CD4-positive, alpha-beta T cell (primary cell): Measurements from ENCODE around the gene FSTL4. TPM values are rescaled to one million over a fixed set of nuclear protein-coding genes. Genes with fewer than 3 reads are reported as not detected.

Source experiments
- ATAC-seq: fragments of 200-7000 bp; cut with Tn5 transposase; one replicate; pipeline ENCODE4 v1.10.0; 2022; ENCODE audit warnings: mild to moderate bottlenecking; ENCODE audit not compliant: poor library complexity
- CTCF ChIA-PET: fragments of 350-600 bp; sonication (Branson Sonifier 250); formaldehyde crosslinking; loops from one replicate; lab custom pipeline; 2021; ENCODE audit warnings: antibody characterized with exemption, inconsistent platforms; lab: Charles Lee
- POLR2A ChIA-PET: fragments of 350-600 bp; sonication (Branson Sonifier 250); formaldehyde crosslinking; loops from one replicate; lab custom pipeline; 2021; ENCODE audit warnings: antibody characterized with exemption, inconsistent platforms; lab: Charles Lee
- DNase-seq, 14 experiments: peaks; one replicate each; pipeline ENCODE4 v3.0.0-alpha.2; 2013 to 2020; ENCODE audit warnings: mixed read lengths in 2 of 14
- H3K27ac ChIP-seq, 2 donors: one replicate each; pipeline versions ENCODE4 v1.5.1 to v1.7.0; 2013; ENCODE audit warnings: low read length in 2 of 2, low read depth in 1 of 2, mild to moderate bottlenecking in 1 of 2
- H3K27me3 ChIP-seq, 2 experiments: 1 replicate in 1 of 2; 2 replicates in 1 of 2; pipeline versions ENCODE4 v1.6.1 to v1.7.0; 2013; ENCODE audit warnings: low read length in 2 of 2, control low read depth in 1 of 2, mild to moderate bottlenecking in 1 of 2, moderate library complexity in 1 of 2; ENCODE audit not compliant: insufficient read depth in 2 of 2, control insufficient read depth in 1 of 2
- H3K36me3 ChIP-seq: one replicate; pipeline ENCODE4 v1.6.1; 2013; ENCODE audit warnings: low read length, control low read depth; ENCODE audit not compliant: insufficient read depth
- H3K4me1 ChIP-seq: one replicate; pipeline ENCODE4 v1.6.1; 2013; ENCODE audit warnings: low read length, control low read depth; ENCODE audit not compliant: insufficient read depth
- H3K4me3 ChIP-seq: one replicate; pipeline ENCODE4 v1.5.1; 2013; ENCODE audit warnings: mild to moderate bottlenecking, low read length, moderate library complexity
- H3K9me3 ChIP-seq, 2 experiments: 1 replicate in 1 of 2; 2 replicates in 1 of 2; pipeline versions ENCODE4 v1.6.1 to v1.7.0; 2013; ENCODE audit warnings: low read length in 2 of 2, mild to moderate bottlenecking in 2 of 2, control low read depth in 1 of 2, moderate library complexity in 1 of 2; ENCODE audit not compliant: control insufficient read depth in 1 of 2, insufficient read depth in 1 of 2
- H3K27ac Mint-ChIP-seq: one replicate; pipeline ENCODE4 v1.8.0; 2020; ENCODE audit warnings: mixed read lengths
- H3K27me3 Mint-ChIP-seq: one replicate; pipeline ENCODE4 v1.8.0; 2021; ENCODE audit warnings: mixed read lengths
- H3K36me3 Mint-ChIP-seq: one replicate; pipeline ENCODE4 v1.8.0; 2021; ENCODE audit warnings: low read depth, mixed read lengths
- H3K4me1 Mint-ChIP-seq: one replicate; pipeline ENCODE4 v1.8.0; 2021; ENCODE audit warnings: low read depth, mixed read lengths
- H3K4me3 Mint-ChIP-seq: one replicate; pipeline ENCODE4 v1.8.0; 2020; ENCODE audit warnings: mild to moderate bottlenecking, mixed read lengths
- H3K9me3 Mint-ChIP-seq: one replicate; pipeline ENCODE4 v1.8.0; 2020; ENCODE audit warnings: mixed read lengths
- CTCF ChIP-seq: fragments of 200-600 bp; IDR thresholded peaks from one replicate; pipeline ENCODE4 v1.8.0; 2022; ENCODE audit warnings: antibody characterized with exemption, mild to moderate bottlenecking
- intact Hi-C, 2 experiments: fragments of 100-400 bp; cut with DNase I in 1 of 2; cut with micrococcal nuclease in 1 of 2; formaldehyde crosslinking; loops; one replicate each; pipeline versions ENCODE4 v1.15.1 to v1.9.0; 2023 to 2025; cut with DNase I, micrococcal nuclease
- total RNA-seq, 174 experiments: library from RNA in 2 of 174; stranded (reverse) in 2 of 174; gene quantifications; one replicate each; pipeline ENCODE4 v1.2.3 and lab custom pipeline; 2021 to 2026

Gene FSTL4
- total RNA-seq, 2 experiments from 2014 or later = not detected

- H3K27ac Mint-ChIP-seq = no peak overlapping the region
- no peak overlapping the region for H3K4me3 Mint-ChIP-seq
- no peak overlapping the region for H3K27ac ChIP-seq
- CTCF ChIA-PET = no interaction called here
- peaks cover 15% of the 10 kb centered on the region for H3K4me1 Mint-ChIP-seq
- no peaks in the 10 kb centered on the region for H3K36me3 Mint-ChIP-seq
- no peaks in the 10 kb centered on the region for H3K36me3 ChIP-seq
- intact Hi-C loops = no loop called here
- DNase-seq (no peak), ATAC-seq (no peak)
- H3K27me3 Mint-ChIP-seq = no peaks in the 10 kb centered on the region
- H3K9me3 Mint-ChIP-seq = no peaks in the 10 kb centered on the region
- H3K4me3 ChIP-seq = no peak overlapping the region
- H3K4me1 ChIP-seq = peaks cover 4% of the 10 kb centered on the region
- no peaks in the 10 kb centered on the region for H3K9me3 ChIP-seq
- no peaks in the 10 kb centered on the region for H3K27me3 ChIP-seq
- no peak for TF ChIP-seq CTCF
- POLR2A ChIA-PET = no interaction called here
Measured at GRCh38 chr5:133331941-133332340, 280.4 kb downstream of the FSTL4 start.

- Histone ChIP-seq H3K36me3 (no peaks in the 10 kb centered on the region), H3K27ac (no peak overlapping the region), H3K4me1 (peaks cover 4% of the 10 kb centered on the region), H3K27me3 (no peaks in the 10 kb centered on the region), H3K4me3 (no peak overlapping the region), H3K9me3 (no peaks in the 10 kb centered on the region)
- ChIA-PET CTCF (no interaction called here), POLR2A (no interaction called here)
- Mint-ChIP-seq H3K4me3 (no peak overlapping the region), H3K9me3 (no peaks in the 10 kb centered on the region), H3K27ac (no peak overlapping the region), H3K36me3 (no peaks in the 10 kb centered on the region), H3K4me1 (peaks cover 15% of the 10 kb centered on the region), H3K27me3 (no peaks in the 10 kb centered on the region)
- no peak for ATAC-seq
- no peak for DNase-seq
- intact Hi-C loops = no loop called here
- no peak for TF ChIP-seq CTCF
Measured at GRCh38 chr5:133330956-133331355, 281.4 kb downstream of the FSTL4 start.

- no peak for TF ChIP-seq CTCF
- no peak for ATAC-seq
- ChIA-PET POLR2A (no interaction called here), CTCF (no interaction called here)
- Histone ChIP-seq H3K36me3 (no peaks in the 10 kb centered on the region), H3K27ac (no peak overlapping the region), H3K27me3 (no peaks in the 10 kb centered on the region), H3K4me1 (peaks cover 4% of the 10 kb centered on the region), H3K4me3 (no peak overlapping the region), H3K9me3 (no peaks in the 10 kb centered on the region)
- Mint-ChIP-seq H3K36me3 (no peaks in the 10 kb centered on the region), H3K9me3 (no peaks in the 10 kb centered on the region), H3K4me3 (no peak overlapping the region), H3K27me3 (no peaks in the 10 kb centered on the region), H3K27ac (no peak overlapping the region), H3K4me1 (peaks cover 15% of the 10 kb centered on the region)
- no peak for DNase-seq
- intact Hi-C loops = no loop called here
Measured at GRCh38 chr5:133328800-133329199, 283.5 kb downstream of the FSTL4 start.
